ENCODE results near the gene TYW3.
A peak's percentile ranks its signal among the peaks of the same experiment; 100 is the strongest.

Gene TYW3

GRCh38 chr1:74690909-74691308 lies 42.0 kb upstream of the TYW3 start:
- no peak for TF ChIP-seq CTCF (conservative IDR thresholded peaks at IDR 0.05; ENCODE audit: low read depth)
- no peak for DNase-seq (ENCODE audit: low spot score)
- ChIA-PET POLR2A (ENCODE audit: low non-redundant PET) (no interaction called here), CTCF (interaction anchor here (0.6 kb wide), 1 partner anchor 17 kb away, joined by 3 read pairs; no protein-coding TSS in a partner anchor)
- H3K27ac ChIP-seq = no peak overlapping the region

- TF ChIP-seq CTCF (conservative IDR thresholded peaks at IDR 0.05; ENCODE audit: low read depth) = no peak
- POLR2A ChIA-PET (ENCODE audit: low non-redundant PET) = no interaction called here
- no peak overlapping the region for H3K27ac ChIP-seq
- CTCF ChIA-PET = interaction anchor here (0.7 kb wide), 1 partner anchor 1210 kb away, joined by 3 read pairs; no protein-coding TSS in a partner anchor
- DNase-seq (ENCODE audit: low spot score) = peak; percentile 2
Measured at GRCh38 chr1:74693473-74693872, 39.5 kb upstream of the TYW3 start.

- ChIA-PET POLR2A (ENCODE audit: low non-redundant PET) (no interaction called here), CTCF (no interaction called here)
- no peak overlapping the region for H3K27ac ChIP-seq
- no peak for DNase-seq (ENCODE audit: low spot score)
- no peak for TF ChIP-seq CTCF (conservative IDR thresholded peaks at IDR 0.05; ENCODE audit: low read depth)
Measured at GRCh38 chr1:74697832-74698231, 35.1 kb upstream of the TYW3 start.

- DNase-seq (ENCODE audit: low spot score) = no peak
- ChIA-PET CTCF (interaction anchor here (0.7 kb wide), 1 partner anchor 8 kb away, joined by 4 read pairs; no protein-coding TSS in a partner anchor), POLR2A (ENCODE audit: low non-redundant PET) (no interaction called here)
- no peak for TF ChIP-seq CTCF (conservative IDR thresholded peaks at IDR 0.05; ENCODE audit: low read depth)
- H3K27ac ChIP-seq = no peak overlapping the region
Measured at GRCh38 chr1:74699331-74699730, 33.6 kb upstream of the TYW3 start.

GRCh38 chr1:74703386-74704182 lies 29.4 kb upstream of the TYW3 start:
- no peak overlapping the region for H3K27ac ChIP-seq
- TF ChIP-seq CTCF (conservative IDR thresholded peaks at IDR 0.05; ENCODE audit: low read depth) = no peak
- DNase-seq (ENCODE audit: low spot score) = no peak
- ChIA-PET POLR2A (ENCODE audit: low non-redundant PET) (no interaction called here), CTCF (interaction anchor here (0.7 kb wide), 1 partner anchor 944 kb away, joined by 3 read pairs; no protein-coding TSS in a partner anchor)

GRCh38 chr1:74712881-74713280 lies 20.1 kb upstream of the TYW3 start:
- CTCF ChIA-PET = interaction anchor here (0.6 kb wide), 1 partner anchor 20 kb away, joined by 3 read pairs; no protein-coding TSS in a partner anchor
- POLR2A ChIA-PET (ENCODE audit: low non-redundant PET) = no interaction called here

More at GRCh38 chr1:74712881-74713280, 20.1 kb upstream of the TYW3 start:
- H3K27ac ChIP-seq = no peak overlapping the region
- TF ChIP-seq CTCF (conservative IDR thresholded peaks at IDR 0.05; ENCODE audit: low read depth) = no peak
- no peak for DNase-seq (ENCODE audit: low spot score)
